Ovary (tissue), 9 donors: ENCODE data around the gene EIF3B. TPM values are rescaled to one million over a fixed set of nuclear protein-coding genes. Genes with fewer than 3 reads are reported as not detected.

Source experiments
- DNase-seq, 5 donors: peaks; one replicate each; pipeline ENCODE4 v3.0.0-alpha.2; 2019 to 2020
- H3K27ac ChIP-seq, 2 donors: fragments of 200-600 bp; one replicate each; pipeline versions ENCODE4 v1.5.1 to v1.8.0; 2019 to 2022
- H3K27me3 ChIP-seq: fragments of 200-600 bp; one replicate; pipeline ENCODE4 v1.8.0; 2022
- H3K36me3 ChIP-seq: fragments of 200-600 bp; sonication (generic); one replicate; pipeline ENCODE4 v1.5.1; 2019
- H3K4me1 ChIP-seq: one replicate; pipeline ENCODE4 v1.8.1; 2013; ENCODE audit warnings: mild to moderate bottlenecking, moderate library complexity; ENCODE audit not compliant: insufficient read depth
- H3K4me3 ChIP-seq: fragments of 200-600 bp; sonication (generic); one replicate; pipeline ENCODE4 v1.5.1; 2017
- H3K9me3 ChIP-seq, 2 donors: fragments of 200-600 bp in 1 of 2; sonication (generic) in 1 of 2; one replicate each; pipeline versions ENCODE4 v1.5.1 to v1.8.1; 2013 to 2019; ENCODE audit warnings: mild to moderate bottlenecking in 1 of 2, moderate library complexity in 1 of 2
- EP300 ChIP-seq: sonication (generic); formaldehyde crosslinking; IDR thresholded peaks from one replicate; pipeline ENCODE4 v1.6.1; 2017; ENCODE audit warnings: antibody characterized with exemption
- POLR2A ChIP-seq: fragments of 450-650 bp; IDR thresholded peaks from one replicate; pipeline ENCODE4 v1.6.1; 2017; ENCODE audit warnings: antibody characterized with exemption, mild to moderate bottlenecking, moderate library complexity
- WGBS, 3 donors: extraction: QIAGEN DNeasy Blood & Tissue Kit in 1 of 3; methylation state at CpG; one replicate each; pipeline versions ENCODE4 v1.1.5 to v1.1.7; 2013 to 2017; 5-methylcytosine and 5-hydroxymethylcytosine counted together
- intact Hi-C, 4 donors: fragments of 100-400 bp; cut with DNase I; formaldehyde crosslinking; loops; one replicate each; pipeline versions ENCODE4 v1.11.0 to v1.15.1; 2022 to 2023
- polyA plus RNA-seq, 2 donors: library from polyadenylated mRNA; stranded (reverse); fragments of 200-250 nt in 1 of 2; fragments of 350-450 nt in 1 of 2; fragmentation: Illumina TruSeq in 1 of 2; extraction: RNeasy Lipid Tissue Mini Kit (QIAGEN cat#74804) in 1 of 2; gene quantifications; one replicate each; pipeline ENCODE4 v1.2.3, GENCODE V29; 2013 to 2014
- total RNA-seq, 7 donors: library from RNA; depleted of rRNA in 2 of 7; stranded (reverse); fragments of >200 nt in 2 of 7; fragmentation: NEBNext Ultra II Directional in 3 of 7; extraction: Animal tissue kit (Norgen Biotek cat#: 25700) in 3 of 7; gene quantifications; one replicate each; pipeline versions ENCODE4 v1.1.0 to v1.2.4, GENCODE V29; 2016 to 2023
- TF ChIP-seq, protein P1 (sequence below), 3 donors: fragments of 450-650 bp in 2 of 3; fragments of 200-600 bp in 1 of 3; IDR thresholded peaks; one replicate each; pipeline versions ENCODE4 v1.5.1 to v1.8.0; 2016 to 2022; ENCODE audit warnings: antibody characterized with exemption in 3 of 3, mild to moderate bottlenecking in 1 of 3
- donor health status: DM: no; HTN: no; CAD: no; lungs with moderate emphysema.
- donor health status: DM: no; HTN: no; CAD: no.
- donor health status: Bipolar disorder and iron deficiency.
- donor health status: DM: yes; HTN: yes; CAD: no.
- donor health status: DM: no; HTN: no; CAD: no.
- donor health status: DM: yes; HTN: yes; CAD: no.

Gene EIF3B
- total and polyA plus RNA-seq, 9 donors, result 62.3 to 185 (median 114) TPM

DNA sequence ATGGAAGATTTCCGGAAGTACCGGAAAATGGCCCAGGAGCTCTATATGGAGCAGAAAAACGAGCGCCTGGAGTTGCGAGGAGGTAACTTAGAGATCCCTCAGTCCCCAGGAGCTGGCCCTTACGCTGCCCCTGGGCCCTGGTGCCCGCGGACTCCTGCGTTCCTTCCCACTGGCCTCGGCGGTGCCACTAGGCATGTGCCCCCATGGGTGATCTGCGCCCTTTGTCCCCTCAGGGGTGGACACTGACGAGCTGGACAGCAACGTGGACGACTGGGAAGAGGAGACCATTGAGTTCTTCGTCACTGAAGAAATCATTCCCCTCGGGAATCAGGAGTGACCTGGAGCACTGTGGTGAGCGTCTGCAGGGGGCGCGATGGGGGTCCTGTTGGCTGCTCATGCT lies 24.5 kb downstream of the EIF3B start:
- no peaks in the 10 kb centered on the region for H3K27me3 ChIP-seq
- H3K4me3 ChIP-seq, result no peak overlapping the region
- WGBS, 3 donors, result 90 to 92% (median 90%) methylated on average over 20 of the region's 20 CpGs
- no peak for DNase-seq
- no peak for TF ChIP-seq EP300
- no peak for TF ChIP-seq POLR2A
- TF ChIP-seq, protein P1, sequence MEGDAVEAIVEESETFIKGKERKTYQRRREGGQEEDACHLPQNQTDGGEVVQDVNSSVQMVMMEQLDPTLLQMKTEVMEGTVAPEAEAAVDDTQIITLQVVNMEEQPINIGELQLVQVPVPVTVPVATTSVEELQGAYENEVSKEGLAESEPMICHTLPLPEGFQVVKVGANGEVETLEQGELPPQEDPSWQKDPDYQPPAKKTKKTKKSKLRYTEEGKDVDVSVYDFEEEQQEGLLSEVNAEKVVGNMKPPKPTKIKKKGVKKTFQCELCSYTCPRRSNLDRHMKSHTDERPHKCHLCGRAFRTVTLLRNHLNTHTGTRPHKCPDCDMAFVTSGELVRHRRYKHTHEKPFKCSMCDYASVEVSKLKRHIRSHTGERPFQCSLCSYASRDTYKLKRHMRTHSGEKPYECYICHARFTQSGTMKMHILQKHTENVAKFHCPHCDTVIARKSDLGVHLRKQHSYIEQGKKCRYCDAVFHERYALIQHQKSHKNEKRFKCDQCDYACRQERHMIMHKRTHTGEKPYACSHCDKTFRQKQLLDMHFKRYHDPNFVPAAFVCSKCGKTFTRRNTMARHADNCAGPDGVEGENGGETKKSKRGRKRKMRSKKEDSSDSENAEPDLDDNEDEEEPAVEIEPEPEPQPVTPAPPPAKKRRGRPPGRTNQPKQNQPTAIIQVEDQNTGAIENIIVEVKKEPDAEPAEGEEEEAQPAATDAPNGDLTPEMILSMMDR (IDR thresholded peaks at IDR 0.05), result no peak
- no peak overlapping the region for H3K27ac ChIP-seq
- intact Hi-C loops, result no loop called here
- H3K4me1 ChIP-seq, result peaks cover 2% of the 10 kb centered on the region
- no peaks in the 10 kb centered on the region for H3K36me3 ChIP-seq
- H3K9me3 ChIP-seq, result no peaks in the 10 kb centered on the region

DNA sequence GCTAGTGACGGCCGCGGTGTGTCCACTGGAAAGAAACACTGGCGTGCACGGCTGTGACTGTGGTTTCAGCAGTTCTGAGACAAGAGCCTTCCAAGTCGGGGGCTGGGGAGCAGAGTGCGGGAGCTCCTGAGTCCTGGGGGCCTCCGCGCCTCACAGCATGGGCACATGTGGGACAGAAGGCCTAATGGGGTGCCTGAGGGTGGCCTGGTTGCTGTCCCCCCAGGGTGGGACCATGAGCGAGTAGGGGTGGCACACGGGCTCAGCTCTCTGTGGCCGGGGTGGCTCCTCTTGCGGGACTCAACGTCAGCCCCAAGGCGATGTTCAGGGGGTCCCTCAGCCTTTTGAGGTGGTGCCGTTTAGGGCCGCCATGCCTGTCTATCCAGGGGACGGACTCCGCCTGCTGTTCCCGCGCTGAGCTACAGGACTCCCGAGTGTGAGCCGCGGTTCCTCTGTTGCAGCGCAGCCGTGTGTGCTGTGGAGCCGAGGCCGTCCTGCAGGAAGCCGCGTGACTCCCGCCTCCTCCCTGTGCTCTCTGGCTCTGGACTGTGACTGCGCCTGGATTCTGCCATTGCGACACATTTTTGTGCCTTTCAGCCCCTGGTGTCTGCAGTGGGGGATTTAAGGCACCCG lies 25.3 kb downstream of the EIF3B start:
- WGBS, 3 donors, result 89 to 92% (median 89%) methylated on average over 34 of the region's 34 CpGs
- Histone ChIP-seq H3K4me3 (no peak overlapping the region), H3K27me3 (no peaks in the 10 kb centered on the region), H3K9me3 (no peaks in the 10 kb centered on the region), H3K36me3 (no peaks in the 10 kb centered on the region), H3K4me1 (peaks cover 2% of the 10 kb centered on the region), H3K27ac (no peak overlapping the region)
- TF ChIP-seq EP300 (no peak), POLR2A (no peak)
- TF ChIP-seq, protein P1 (IDR thresholded peaks at IDR 0.05), result no peak
- DNase-seq, result no peak
- intact Hi-C loops, result no loop called here

- DNase-seq, result no peak
- TF ChIP-seq EP300, result no peak
- TF ChIP-seq POLR2A, result no peak
- TF ChIP-seq, protein P1 (IDR thresholded peaks at IDR 0.05), result no peak
- Histone ChIP-seq H3K4me1 (peaks cover 2% of the 10 kb centered on the region), H3K4me3 (no peak overlapping the region), H3K27ac (no peak overlapping the region), H3K9me3 (no peaks in the 10 kb centered on the region), H3K27me3 (no peaks in the 10 kb centered on the region), H3K36me3 (no peaks in the 10 kb centered on the region)
- WGBS, 3 donors, result 88 to 93% (median 89%) methylated on average over 23 of the region's 23 CpGs
- intact Hi-C loops, result no loop called here
Measured at GRCh38 chr7:2380461-2380860, 25.8 kb downstream of the EIF3B start.

DNA sequence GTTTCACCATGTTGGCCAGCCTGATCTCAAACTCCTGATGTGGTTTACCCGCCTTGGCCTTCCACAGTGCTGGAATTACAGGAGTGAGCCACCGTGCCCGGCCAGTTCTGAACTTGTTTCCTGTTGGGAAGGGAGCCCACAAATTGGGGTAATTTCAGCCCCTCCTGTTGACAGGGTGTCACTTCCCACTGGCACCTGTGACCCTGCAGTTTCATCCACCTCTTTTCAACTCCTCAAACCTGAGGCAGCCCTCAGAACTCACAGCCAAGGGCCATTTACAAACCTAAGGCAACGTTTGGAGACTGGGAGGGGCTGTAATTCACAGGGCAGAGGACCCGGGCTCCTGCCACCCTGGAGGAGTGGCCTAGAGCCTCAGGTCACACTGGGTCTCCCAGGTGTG lies 26.6 kb downstream of the EIF3B start:
- no peak overlapping the region for H3K4me3 ChIP-seq
- H3K27me3 ChIP-seq, result no peaks in the 10 kb centered on the region
- WGBS, 3 donors, result 43 to 50% (median 46%) methylated on average over 5 of the region's 5 CpGs
- TF ChIP-seq EP300 (no peak), POLR2A (no peak)
- TF ChIP-seq, protein P1 (IDR thresholded peaks at IDR 0.05), result no peak
- DNase-seq, result no peak
- peaks cover 2% of the 10 kb centered on the region for H3K4me1 ChIP-seq
- intact Hi-C loops, result no loop called here
- H3K27ac ChIP-seq, result no peak overlapping the region
- no peaks in the 10 kb centered on the region for H3K9me3 ChIP-seq
- H3K36me3 ChIP-seq, result no peaks in the 10 kb centered on the region
